HG03520 (cell line): ENCODE results near the gene CHDH.

Experiments used
- ATAC-seq: cut with Tn5 transposase; IDR thresholded peaks from one replicate; pipeline ENCODE4 v1.9.1; 2021; ENCODE audit warnings: mild to moderate bottlenecking, moderate library complexity; ENCODE audit not compliant: unreplicated experiment

The CHDH gene

DNA sequence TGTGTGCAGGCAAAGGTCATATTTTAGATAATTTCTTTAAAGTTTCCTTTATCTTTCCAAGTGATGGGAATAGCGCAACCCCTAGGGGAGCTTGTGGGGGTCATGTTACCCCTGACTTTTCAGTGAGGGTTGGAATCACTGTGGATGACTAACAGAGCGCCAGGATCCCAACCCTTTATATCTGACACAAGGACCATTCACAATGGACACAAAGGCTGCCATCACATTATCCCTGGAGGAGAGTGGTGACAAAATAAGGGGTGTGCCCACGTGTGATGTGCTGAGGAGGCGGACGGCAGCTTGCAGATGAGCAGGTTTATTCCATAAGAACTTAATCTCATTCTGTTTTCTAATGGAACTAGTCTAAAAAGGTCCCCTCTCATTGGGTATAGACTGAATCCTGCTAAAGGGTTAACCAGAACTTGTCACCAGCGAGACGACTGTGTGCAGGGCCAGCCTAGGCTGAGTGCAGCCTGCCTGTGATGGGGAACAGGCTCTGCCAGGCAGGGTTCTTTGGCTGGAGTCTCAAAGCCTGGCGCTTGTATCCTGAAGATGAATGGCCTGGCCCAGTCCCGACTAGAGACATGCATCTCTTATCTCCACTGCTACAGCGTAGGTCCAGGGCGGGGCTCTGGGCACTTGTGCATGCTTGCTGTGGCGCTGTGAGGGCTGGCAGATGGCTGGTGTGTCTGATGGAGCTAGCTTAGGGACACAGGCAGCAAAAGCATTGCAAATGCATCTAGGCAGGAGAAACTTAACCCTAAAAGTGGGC, 50.2 kb downstream of the CHDH start:
- no peak for ATAC-seq

DNA sequence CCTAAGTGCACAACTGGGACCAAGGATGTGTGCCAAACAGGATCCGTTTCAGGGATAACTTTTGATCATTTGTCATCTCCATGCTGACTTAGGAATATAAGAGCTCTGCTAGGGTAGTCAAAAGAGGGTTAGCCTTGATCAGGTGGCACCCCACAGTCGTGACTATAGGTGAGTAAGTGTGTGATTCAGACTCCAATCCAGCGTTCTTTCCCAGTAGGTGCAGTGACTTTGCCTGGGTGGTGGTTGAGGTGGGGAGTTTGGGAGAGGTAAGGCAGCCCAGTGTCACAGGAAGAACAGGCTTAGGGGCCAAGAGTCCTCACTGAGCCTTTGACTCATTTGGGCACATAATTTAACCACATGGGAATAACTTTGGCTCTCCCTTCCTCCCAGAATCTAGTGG, 51.0 kb downstream of the CHDH start:
- ATAC-seq = no peak

DNA sequence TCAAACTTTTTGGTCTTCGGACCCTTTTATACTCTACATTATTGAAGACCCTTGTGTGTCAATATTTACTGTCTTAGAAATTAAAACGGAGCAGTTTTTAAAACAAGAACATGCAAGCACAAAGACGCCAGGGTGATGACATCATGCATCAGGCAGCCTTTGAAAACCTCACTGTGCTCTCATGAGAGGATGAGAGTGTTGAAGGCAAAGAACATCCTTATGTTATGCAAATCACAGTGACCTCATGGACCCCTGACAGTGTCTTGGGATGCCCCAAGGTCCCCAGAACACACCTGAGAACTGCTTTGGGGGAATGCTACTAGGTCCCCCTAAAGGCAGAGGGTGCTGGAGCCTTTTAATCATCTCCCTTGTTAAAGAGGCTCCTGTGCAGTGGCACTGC, 51.6 kb downstream of the CHDH start:
- ATAC-seq = no peak

DNA sequence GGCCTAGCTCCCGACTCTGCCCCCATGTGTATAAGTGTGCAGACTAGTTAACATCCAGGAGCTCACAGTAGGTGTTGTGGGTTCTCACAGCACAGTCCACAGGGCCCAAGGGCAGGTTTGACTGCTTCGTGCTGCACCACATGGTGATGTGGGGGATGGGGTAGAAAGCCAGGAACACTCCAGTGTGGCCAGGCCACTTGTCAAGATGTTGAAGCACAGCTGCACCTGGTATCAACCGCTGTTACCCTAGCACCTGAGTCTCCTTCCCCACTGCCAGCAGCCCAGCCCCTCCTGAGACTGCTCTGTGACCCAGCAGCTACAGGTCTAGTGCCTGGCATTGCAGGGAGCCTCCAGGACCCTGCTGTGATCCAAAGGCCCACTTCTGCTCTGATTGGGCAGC, 53.4 kb downstream of the CHDH start:
- no peak for ATAC-seq

DNA sequence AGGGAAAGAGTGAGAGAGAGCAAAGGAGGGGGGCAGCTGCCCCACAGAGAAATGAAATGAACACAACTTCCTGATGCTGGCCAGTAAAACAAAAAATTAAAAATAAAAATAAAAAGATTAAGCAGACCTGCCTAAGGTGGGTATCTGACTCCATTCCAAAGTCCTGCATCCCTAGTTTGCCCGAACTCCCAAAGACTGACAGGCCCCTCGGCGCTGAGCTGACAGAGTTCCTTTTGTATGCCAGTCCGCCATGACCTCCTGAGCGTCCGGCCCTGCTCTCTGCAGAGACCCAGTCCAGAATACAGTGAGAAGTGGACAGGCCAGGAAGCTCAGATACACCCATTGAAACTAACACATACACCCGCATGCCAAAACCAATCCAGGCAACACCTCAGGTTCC, 54.9 kb downstream of the CHDH start:
- no peak for ATAC-seq

DNA sequence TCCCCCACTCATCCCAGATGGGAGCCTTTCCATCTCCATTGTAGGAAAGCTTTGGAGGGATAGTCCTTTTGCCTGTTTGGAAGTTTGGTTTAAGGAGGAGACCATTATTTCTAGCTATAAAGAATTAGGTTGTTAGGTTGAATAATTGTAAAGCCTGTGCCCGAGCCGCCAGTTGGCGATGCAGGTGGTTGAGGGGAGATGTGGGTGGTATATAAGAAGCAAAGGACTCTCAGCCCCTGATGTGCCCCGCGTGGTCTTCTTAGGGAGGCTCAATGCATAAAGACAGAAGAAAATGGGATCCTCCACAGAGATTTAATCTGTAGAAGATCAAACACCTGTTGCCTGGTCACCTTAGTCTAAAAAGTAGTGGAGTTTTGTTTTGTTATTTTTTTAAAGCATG, 55.7 kb downstream of the CHDH start:
- ATAC-seq = no peak

DNA sequence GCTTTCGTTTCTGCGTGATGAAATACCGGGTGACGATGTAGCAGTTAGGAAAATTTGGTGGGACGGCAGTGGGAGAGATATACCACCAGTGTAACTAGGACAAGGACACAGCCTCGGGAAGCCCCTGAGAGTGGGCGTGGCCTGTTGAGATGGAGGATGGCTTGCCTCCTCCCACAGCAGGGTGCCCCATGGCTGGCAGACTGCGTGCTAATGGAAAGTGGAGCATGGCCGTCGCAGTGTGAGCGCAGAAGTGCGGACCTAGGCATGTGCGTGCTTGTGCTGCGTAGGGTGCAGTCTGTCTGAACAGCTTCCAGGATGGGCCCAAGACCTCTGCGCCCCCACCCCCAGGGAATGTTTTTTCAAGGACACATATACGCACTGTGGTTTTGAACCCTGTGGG, 56.8 kb downstream of the CHDH start:
- no peak for ATAC-seq

DNA sequence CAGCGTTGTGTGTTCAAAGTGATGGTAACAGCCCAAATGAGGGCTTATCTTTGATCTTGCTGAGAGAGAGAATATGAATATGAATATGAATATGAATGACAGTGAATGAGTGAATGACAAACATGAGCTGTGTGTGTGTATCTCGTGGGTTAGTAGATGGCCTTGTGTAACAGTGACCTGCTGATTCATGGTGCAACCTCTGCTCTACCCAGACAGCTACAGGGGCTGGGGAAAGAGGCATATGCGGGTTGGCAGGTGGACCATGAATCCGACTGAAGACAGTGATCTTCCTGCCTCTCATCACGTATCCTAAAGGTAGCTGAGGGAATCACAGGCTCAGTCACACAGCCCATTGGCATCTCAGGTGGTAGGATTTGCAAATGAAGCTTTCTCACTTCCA, 58.2 kb downstream of the CHDH start:
- ATAC-seq = no peak

DNA sequence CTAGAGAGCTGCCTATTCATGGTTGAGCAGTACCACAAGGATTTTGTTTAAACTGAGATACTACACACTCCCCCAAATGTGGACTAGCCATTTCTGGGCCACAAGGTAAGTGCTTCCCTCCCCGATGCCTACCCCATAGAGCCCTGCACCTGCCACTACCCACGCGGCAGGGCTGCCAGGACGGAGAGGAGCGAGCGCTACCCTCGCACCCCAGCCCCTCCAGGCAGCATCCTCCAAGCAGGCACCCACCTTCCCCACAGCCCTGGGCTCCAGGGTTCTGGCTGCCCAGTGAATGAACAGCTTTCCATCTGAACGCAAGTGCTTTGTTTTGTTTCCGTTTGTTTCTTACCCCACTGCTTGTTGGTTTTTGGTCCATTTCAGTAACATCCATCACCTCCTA, 59.2 kb downstream of the CHDH start:
- no peak for ATAC-seq

DNA sequence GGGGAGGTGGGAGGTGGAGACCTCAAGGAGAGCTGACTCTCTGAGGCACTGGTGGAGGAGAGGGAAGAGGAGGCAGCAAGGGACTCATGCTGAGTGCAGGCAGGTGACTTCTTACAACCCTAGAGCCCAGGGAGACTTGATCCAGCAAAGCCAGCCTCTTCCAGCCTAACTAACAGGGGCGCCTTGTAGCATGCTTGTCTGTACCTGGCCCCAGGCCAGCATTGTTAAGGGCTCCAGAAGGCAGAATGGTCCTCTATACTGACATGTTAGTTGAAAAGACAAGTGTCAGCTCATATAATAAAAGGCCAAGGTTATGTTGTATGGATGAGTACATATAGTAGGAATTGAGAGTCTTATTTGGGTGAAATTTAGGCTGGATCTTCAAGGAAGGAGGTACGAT, 65.4 kb downstream of the CHDH start:
- no peak for ATAC-seq

DNA sequence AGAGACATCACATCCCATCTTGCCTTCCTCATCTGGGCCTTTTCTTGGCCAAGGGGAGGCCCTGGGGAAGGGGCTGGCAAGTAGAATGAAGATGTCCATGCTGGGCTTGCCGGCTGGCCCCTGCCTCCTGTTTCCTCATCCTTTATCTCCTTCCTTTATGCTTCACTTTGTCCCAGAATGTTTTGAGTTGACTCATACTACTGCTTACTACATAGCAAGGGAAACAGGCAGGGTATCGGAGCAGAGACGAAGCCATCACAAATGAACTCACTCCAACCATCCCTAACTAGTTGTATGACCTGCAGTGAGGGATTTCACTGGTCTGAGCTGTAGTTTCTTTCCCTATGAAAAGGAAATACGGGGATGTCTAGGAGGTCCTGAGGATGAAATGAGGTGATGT, 66.0 kb downstream of the CHDH start:
- no peak for ATAC-seq

DNA sequence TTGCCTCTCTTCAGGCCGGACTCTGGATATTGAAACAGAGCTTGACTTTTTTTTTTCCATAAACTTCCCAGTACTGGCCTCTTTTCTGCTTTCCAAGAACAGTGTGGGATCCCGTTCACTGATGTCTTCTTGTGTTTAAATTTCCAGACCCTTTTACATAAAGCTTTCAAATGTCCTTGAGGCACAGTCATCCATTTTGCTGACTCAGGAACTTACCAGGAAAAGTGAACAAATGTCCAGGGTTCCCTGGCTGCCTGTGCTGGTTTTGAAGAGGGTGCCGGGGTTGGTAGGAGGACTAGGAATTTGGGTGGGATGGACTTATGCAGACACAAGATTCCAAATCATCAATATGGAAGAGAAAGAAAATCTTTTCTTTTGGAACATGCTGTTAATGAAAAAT, 68.1 kb downstream of the CHDH start:
- ATAC-seq = no peak

DNA sequence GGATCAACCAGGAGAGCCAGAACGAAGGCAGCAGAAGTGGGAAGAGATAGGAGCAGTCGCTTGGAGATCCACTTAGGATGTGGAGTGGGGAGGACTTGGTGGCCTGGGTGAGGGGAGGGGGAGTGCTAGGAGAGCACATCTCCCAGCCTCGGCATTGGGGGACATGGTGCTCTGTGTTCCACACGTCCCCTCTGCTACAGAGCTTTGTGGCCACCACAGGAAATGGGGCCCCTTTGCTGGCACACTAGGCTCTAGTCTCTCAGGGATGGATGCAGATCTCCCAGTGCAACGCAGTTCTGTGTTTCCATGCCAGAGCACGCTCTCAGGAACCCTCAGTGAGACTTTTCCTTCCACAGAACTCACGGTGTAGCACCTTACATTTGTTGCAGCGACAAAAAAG, 68.8 kb downstream of the CHDH start:
- no peak for ATAC-seq

DNA sequence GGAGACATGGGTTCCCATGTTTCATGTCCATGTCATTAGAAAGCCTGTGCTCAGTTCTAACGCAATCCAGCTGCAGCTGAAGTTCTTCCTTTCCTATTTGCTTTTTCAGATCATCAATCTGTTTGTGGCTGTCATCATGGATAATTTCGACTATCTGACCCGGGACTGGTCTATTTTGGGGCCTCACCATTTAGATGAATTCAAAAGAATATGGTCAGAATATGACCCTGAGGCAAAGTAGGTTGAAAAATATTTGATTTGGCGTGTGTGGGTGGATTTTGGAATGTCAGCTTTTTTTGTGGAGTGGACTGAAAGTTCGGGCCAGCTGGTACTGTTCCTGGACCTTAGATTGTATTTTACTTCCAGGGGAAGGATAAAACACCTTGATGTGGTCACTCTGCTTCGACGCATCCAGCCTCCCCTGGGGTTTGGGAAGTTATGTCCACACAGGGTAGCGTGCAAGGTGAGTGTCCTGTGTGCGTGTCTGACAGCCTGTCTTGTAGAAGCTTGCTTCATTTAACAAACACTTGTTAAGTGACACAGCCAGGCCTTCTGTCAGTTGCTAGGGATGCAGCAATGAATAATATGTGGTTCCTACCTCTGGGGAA, 69.6 kb downstream of the CHDH start:
- no peak for ATAC-seq

DNA sequence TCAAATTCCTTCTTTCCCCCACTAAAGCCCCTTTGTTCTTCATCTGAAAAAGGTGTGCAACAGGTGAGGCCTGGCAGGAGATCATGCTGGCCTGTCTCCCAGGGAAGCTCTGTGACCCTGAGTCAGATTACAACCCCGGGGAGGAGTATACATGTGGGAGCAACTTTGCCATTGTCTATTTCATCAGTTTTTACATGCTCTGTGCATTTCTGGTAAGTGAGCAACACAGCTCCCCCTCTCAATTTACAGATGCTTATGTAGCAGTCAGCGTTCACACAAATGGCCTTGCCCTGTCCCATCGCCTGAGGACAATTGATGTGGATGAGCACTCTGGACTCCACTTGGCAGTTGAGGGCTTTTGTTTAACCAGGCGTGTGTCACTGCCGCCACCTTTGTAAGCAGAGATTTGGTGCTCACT, 70.4 kb downstream of the CHDH start:
- no peak for ATAC-seq

DNA sequence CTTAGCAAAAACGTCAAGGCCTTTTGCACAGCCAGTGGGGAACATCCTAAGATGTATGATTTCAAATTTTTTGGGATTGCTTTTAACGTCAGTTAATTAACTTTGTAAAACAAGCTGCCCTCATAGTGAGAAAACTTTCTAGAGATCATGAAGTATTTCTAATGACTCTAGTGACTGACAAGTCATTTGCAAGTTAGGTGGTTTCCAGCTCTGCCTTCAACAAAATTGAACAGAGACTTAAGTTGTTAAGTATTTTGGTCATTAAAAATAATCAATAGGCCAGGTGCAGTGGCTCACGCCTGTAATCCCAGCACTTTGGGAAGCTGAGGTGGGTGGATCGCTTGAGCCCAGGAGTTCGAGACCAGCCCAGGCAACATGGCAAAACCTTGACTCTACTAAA, 71.2 kb downstream of the CHDH start:
- ATAC-seq = no peak

DNA sequence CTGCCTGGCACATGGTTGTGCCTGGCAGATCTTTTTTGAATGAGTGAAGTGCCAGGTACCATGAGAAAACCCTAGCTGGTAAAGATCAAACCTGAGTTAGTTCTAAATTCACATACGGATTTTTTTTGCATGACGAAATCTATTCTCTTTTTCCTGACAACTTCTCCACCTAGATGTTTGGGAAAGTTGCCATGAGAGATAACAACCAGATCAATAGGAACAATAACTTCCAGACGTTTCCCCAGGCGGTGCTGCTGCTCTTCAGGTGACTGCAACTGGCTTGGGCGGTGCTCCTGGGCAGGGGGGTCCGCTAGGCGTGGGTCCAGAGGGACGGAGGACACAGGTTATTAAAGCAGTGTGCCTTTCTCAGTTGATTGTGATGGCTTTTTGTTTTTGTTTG, 71.8 kb downstream of the CHDH start:
- ATAC-seq = no peak

DNA sequence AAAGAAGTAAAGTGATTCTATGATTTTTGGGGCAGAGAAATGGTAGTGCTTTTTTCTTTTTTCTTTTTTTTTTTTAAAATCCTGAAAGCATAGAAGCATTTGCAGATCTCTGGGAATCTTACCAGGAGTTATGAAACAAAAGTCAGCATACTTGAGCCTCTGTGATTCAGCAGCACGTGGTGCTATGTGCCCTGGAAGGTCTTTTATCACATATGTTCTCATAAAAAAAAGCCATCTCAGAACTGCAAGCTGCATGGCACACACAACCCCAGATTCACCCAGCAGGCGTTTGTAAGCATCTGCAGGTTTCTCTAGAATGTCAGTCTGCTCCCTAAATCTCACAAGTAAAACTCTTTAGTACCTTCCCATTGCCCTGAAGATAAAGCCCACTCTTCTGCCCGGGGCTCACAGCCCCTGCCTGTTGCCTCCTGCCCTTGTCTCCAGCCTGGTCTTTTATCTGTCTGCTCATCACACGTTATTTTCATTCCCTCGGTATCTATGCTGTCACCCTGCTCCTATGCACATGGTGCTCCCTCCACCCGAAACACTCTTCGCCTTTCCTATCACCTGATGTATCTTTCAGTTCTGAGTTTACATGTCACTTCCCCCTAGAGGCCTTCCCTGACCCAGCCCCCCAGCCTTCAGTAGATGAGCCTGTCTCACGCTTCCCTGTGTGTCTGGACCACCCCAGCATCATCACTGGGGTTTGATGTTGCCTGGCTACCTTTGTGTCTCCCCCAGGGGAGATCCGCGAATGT, 72.4 kb downstream of the CHDH start:
- ATAC-seq = peak; percentile 72

DNA sequence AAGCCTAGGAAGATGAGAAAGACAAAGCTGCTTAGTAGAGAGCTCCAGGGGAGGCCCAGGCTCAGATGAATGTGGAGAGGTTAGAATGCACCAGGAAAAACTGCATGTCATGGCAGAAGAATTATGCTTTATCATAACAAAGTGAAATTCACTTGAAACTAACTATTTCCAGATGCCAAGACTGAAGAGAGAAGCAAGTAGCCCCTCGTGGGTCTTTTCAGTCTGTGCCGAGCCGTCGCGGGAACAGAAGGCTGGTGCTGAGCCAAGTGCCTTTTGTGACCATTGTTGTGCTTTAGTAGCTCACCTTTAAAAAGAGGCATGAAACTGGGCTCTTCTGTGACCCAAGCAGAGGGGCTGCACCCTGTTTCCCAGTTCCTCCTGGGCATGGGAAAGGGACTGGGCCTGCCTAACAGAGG, 73.2 kb downstream of the CHDH start:
- no peak for ATAC-seq

DNA sequence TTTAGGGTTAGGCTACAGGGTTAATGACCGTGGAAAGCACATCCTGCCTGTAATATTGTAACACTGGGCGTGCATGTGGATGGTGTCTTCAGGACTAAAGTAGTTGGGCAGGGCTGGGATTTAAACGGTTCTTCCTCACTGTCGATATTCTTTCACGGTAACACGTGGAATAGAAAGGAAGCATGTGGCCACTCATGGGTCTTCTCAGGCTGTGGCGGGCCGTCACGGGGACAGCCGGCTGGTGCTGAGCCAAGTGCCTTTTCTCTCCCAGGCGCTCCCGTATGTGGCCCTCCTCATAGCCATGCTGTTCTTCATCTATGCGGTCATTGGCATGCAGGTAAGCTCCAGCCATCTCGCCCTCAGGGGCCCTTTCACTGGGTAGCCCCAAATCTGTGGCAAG, 73.7 kb downstream of the CHDH start:
- ATAC-seq = no peak

DNA sequence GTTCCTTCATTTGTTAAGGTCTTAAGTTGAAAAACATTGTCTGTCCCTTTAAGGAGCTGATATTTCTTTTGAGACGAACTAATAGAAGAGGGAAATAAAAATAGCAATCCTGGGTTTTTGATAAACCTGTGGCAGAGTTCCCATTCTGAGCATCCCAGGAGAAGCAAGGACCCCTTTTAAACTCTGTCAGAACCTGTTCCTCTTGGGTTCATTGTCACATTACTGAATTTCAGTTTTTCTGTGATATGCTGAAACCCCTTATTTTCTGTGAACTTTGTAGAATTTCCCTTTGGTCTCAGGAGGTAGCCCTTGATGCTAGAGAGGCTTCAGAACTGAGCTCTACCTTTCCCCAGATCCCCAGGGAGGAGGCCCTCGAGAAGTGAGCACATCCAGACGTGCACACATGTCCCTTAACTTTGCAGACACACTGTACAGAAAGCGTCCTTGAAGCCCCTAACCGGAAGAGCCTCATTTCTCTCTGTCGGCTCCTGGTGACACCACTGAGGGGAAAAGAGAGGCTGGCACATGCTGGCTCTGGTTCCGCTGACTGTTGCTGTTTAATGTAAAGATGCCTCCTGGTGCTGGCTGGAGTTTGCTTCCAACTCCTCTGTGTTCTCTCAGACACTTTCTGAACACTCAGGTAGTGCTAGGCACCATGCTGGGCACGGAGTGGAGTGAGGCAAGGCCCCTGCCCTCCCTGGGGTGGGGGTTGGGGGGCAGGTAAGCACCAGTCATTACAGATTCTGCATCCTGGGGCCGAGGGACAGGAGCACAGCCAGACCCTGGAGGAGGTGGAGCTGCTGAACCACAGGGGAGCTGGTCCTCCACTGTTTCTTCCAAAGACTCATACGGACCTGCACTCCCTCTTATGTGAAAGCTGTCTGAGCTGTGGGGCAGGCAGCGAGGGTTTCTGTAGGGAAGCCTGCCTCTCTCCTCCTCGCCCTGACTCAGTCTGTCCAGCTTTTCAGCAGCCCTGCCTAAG, 77.5 kb downstream of the CHDH start:
- no peak for ATAC-seq
